Liver (tissue), 9 donors: Measurements from ENCODE around the gene SDK2. TPM values are rescaled to one million over a fixed set of nuclear protein-coding genes. Genes with fewer than 3 reads are reported as not detected.

Experiments
- DNase-seq: peaks from one replicate; pipeline ENCODE4 v3.0.0-alpha.2; 2017; ENCODE audit warnings: low spot score
- H3K27ac ChIP-seq, 2 donors: one replicate each; pipeline ENCODE4 v1.7.0; 2013; ENCODE audit warnings: inconsistent platforms in 2 of 2, low read length in 2 of 2, control low read depth in 1 of 2, low read depth in 1 of 2, mild to moderate bottlenecking in 1 of 2
- H3K27me3 ChIP-seq, 4 donors: one replicate each; pipeline versions ENCODE4 v1.6.1 to v1.7.0; 2013; ENCODE audit warnings: low read length in 3 of 4, inconsistent platforms in 1 of 4, mild to moderate bottlenecking in 1 of 4, moderate library complexity in 1 of 4; ENCODE audit not compliant: control insufficient read depth in 4 of 4, insufficient read depth in 4 of 4
- H3K36me3 ChIP-seq, 4 donors: one replicate each; pipeline versions ENCODE4 v1.6.1 to v1.7.0; 2013; ENCODE audit warnings: low read length in 3 of 4, mild to moderate bottlenecking in 3 of 4, low read depth in 1 of 4, moderate library complexity in 1 of 4; ENCODE audit not compliant: control insufficient read depth in 4 of 4, insufficient read depth in 3 of 4
- H3K4me1 ChIP-seq, 4 donors: one replicate each; pipeline versions ENCODE4 v1.6.1 to v1.7.0; 2013; ENCODE audit warnings: low read length in 3 of 4, mild to moderate bottlenecking in 3 of 4, moderate library complexity in 1 of 4; ENCODE audit not compliant: control insufficient read depth in 4 of 4, insufficient read depth in 4 of 4
- H3K4me3 ChIP-seq, 3 donors: one replicate each; pipeline versions ENCODE4 v1.6.1 to v1.7.0; 2013; ENCODE audit warnings: low read length in 3 of 3, control low read depth in 1 of 3, low read depth in 1 of 3, mild to moderate bottlenecking in 1 of 3
- H3K9ac ChIP-seq, 2 donors: one replicate each; pipeline ENCODE4 v1.7.0; 2013; ENCODE audit warnings: low read length in 2 of 2, mild to moderate bottlenecking in 2 of 2, moderate library complexity in 2 of 2, control low read depth in 1 of 2, low read depth in 1 of 2
- H3K9me3 ChIP-seq, 4 donors: one replicate each; pipeline versions ENCODE4 v1.6.1 to v1.7.0; 2013; ENCODE audit warnings: low read length in 3 of 4; ENCODE audit not compliant: control insufficient read depth in 4 of 4
- ATF3 ChIP-seq: IDR thresholded peaks from 2 replicates; pipeline ENCODE4 v1.6.1; 2016; ENCODE audit warnings: antibody characterized with exemption
- CTCF ChIP-seq: fragments of 150-350 bp; IDR thresholded peaks from 2 replicates; pipeline ENCODE4 v1.5.1; 2017; ENCODE audit warnings: improper control_type of control experiment, low read depth, low read length; ENCODE audit not compliant: missing input control
- EGR1 ChIP-seq, 2 donors: IDR thresholded peaks; 2 replicates each; pipeline ENCODE4 v1.6.1; 2016 to 2018; ENCODE audit warnings: antibody characterized with exemption in 2 of 2, low read depth in 2 of 2
- FOXA1 ChIP-seq: IDR thresholded peaks from 2 replicates; pipeline ENCODE4 v1.6.1; 2016; ENCODE audit warnings: antibody characterized with exemption
- FOXA2 ChIP-seq: IDR thresholded peaks from 2 replicates; pipeline ENCODE4 v1.6.1; 2016; ENCODE audit warnings: antibody characterized with exemption
- GABPA ChIP-seq, 2 donors: IDR thresholded peaks in 1 of 2; conservative IDR thresholded peaks in 1 of 2; 2 replicates each; pipeline ENCODE4 v1.6.1; 2016; ENCODE audit warnings: antibody characterized with exemption in 2 of 2, mild to moderate bottlenecking in 1 of 2, moderate library complexity in 1 of 2
- HNF4A ChIP-seq, 2 donors: conservative IDR thresholded peaks; 2 replicates each; pipeline ENCODE4 v1.6.1; 2016; ENCODE audit warnings: antibody characterized with exemption in 2 of 2, mild to moderate bottlenecking in 2 of 2
- HNF4G ChIP-seq: IDR thresholded peaks from 2 replicates; pipeline ENCODE4 v1.6.1; 2016; ENCODE audit warnings: antibody characterized with exemption
- JUND ChIP-seq, 2 donors: IDR thresholded peaks; 2 replicates each; pipeline ENCODE4 v1.6.1; 2016; ENCODE audit warnings: antibody characterized with exemption in 2 of 2
- MAX ChIP-seq: IDR thresholded peaks from 2 replicates; pipeline ENCODE4 v1.6.1; 2016; ENCODE audit warnings: antibody characterized with exemption
- NR2F2 ChIP-seq: IDR thresholded peaks from 2 replicates; pipeline ENCODE4 v1.6.1; 2016; ENCODE audit warnings: antibody characterized with exemption
- RAD21 ChIP-seq, 2 donors: IDR thresholded peaks; 2 replicates each; pipeline ENCODE4 v1.6.1; 2016; ENCODE audit warnings: antibody characterized with exemption in 2 of 2, mild to moderate bottlenecking in 2 of 2
- REST ChIP-seq: IDR thresholded peaks from 2 replicates; pipeline ENCODE4 v1.6.1; 2016; ENCODE audit warnings: antibody characterized with exemption, mild to moderate bottlenecking
- RXRA ChIP-seq, 2 donors: IDR thresholded peaks; 2 replicates each; pipeline ENCODE4 v1.6.1; 2017 to 2018; ENCODE audit warnings: antibody characterized with exemption in 2 of 2, mild to moderate bottlenecking in 1 of 2
- SP1 ChIP-seq: IDR thresholded peaks from 2 replicates; pipeline ENCODE4 v1.6.1; 2018; ENCODE audit warnings: antibody characterized with exemption, mild to moderate bottlenecking
- TAF1 ChIP-seq: conservative IDR thresholded peaks from 2 replicates; pipeline ENCODE4 v1.6.1; 2016; ENCODE audit warnings: antibody characterized with exemption, mild to moderate bottlenecking
- YY1 ChIP-seq: IDR thresholded peaks from 2 replicates; pipeline ENCODE4 v1.6.1; 2016; ENCODE audit warnings: antibody characterized with exemption, mild to moderate bottlenecking
- ZBTB33 ChIP-seq: IDR thresholded peaks from 2 replicates; pipeline ENCODE4 v1.6.1; 2016; ENCODE audit warnings: antibody characterized with exemption
- WGBS: extraction: QIAGEN DNeasy Blood & Tissue Kit; methylation state at CpG from one replicate; pipeline ENCODE4 v1.1.7; 2013; 5-methylcytosine and 5-hydroxymethylcytosine counted together
- polyA plus RNA-seq, 2 donors: library from polyadenylated mRNA; stranded (reverse) in 1 of 2; unstranded in 1 of 2; fragments of 200-250 nt in 1 of 2; fragments of >200 nt in 1 of 2; fragmentation: Nextera tagmentation in 1 of 2; extraction: Ambion mirVana in 1 of 2; gene quantifications; one replicate each; pipeline versions ENCODE4 v1.2.1 to v1.2.3, GENCODE V29; 2013 to 2015
- total RNA-seq, 2 donors: library from RNA; depleted of rRNA; stranded (reverse); fragments of >200 nt; gene quantifications; one replicate each; pipeline ENCODE4 v1.2.3, GENCODE V29; 2014
- donor health status: healthy.
- donor health status: healthy.
- donor health status: healthy.
- donor health status: healthy.
- donor health status: healthy.

The SDK2 gene
- total and polyA plus RNA-seq, 4 donors, result 0.05 to 0.42 (median 0.10) TPM

- peaks cover 0 to 2% (median 0%) of the 10 kb centered on the region in 4 donors for H3K27me3 ChIP-seq
- H3K4me3 ChIP-seq, result no peak overlapping the region
- WGBS, result 77% methylated on average over 17 of the region's 17 CpGs
- H3K36me3 ChIP-seq, result no peaks in the 10 kb centered on the region
- H3K27ac ChIP-seq, result no peak overlapping the region
- H3K9me3 ChIP-seq, result no peaks in the 10 kb centered on the region
- H3K4me1 ChIP-seq, result no peaks in the 10 kb centered on the region
- TF ChIP-seq GABPA (IDR thresholded peaks at IDR 0.05 in 1 of 2, conservative IDR thresholded peaks at IDR 0.05 in 1 of 2) (no peak), RXRA (IDR thresholded peaks at IDR 0.05) (no peak), FOXA2 (no peak), SP1 (no peak), ZBTB33 (no peak), YY1 (no peak), HNF4G (no peak), ATF3 (no peak), CTCF (no peak), RAD21 (IDR thresholded peaks at IDR 0.05) (no peak), NR2F2 (no peak), REST (no peak), HNF4A (conservative IDR thresholded peaks at IDR 0.05) (no peak), JUND (IDR thresholded peaks at IDR 0.05) (no peak), EGR1 (IDR thresholded peaks at IDR 0.05; ENCODE audit: low read depth in 2 of 2) (no peak), MAX (no peak), FOXA1 (no peak), TAF1 (no peak)
- no peak for DNase-seq
- no peak overlapping the region for H3K9ac ChIP-seq
Observed at GRCh38 chr17:73508931-73509605, 135.2 kb downstream of the SDK2 start.
